ENCODE results near the gene NUDT2. TPM values are rescaled to one million over a fixed set of nuclear protein-coding genes. Genes with fewer than 3 reads are reported as not detected.
"Not testable (repeated sequence)": the region's sequence is repeated elsewhere in the genome, so short reads cannot be mapped to it uniquely, and the experiment has no call there.

The NUDT2 gene
- 8.9 TPM for total RNA-seq

- Histone ChIP-seq H3K9me3 (ENCODE audit: low read depth, low read length) (no peaks in the 10 kb centered on the region), H3K4me1 (ENCODE audit: insufficient read depth, low read length) (peaks cover 37% of the 10 kb centered on the region), H3K4me3 (ENCODE audit: low read length) (peak within 1 kb of the TSS; percentile 98), H3K27me3 (ENCODE audit: insufficient read depth, low read length) (no peaks in the 10 kb centered on the region)
Measured at GRCh38 chr9:34328987-34329832, at the start of gene NUDT2, which contains the start of gene KIF24. Gene NUDT2 (plus strand): TSS chr9:34329569. CDS start chr9:34339040, 9,471 bp downstream. Gene KIF24 (minus strand): TSS chr9:34329268. CDS start chr9:34311346, 17,922 bp downstream.

GRCh38 chr9:34282096-34282495 lies 47.3 kb upstream of the NUDT2 start:
- no peak overlapping the region for H3K4me3 ChIP-seq (ENCODE audit: low read length)
- no peaks in the 10 kb centered on the region for H3K4me1 ChIP-seq (ENCODE audit: insufficient read depth, low read length)
- H3K9me3 ChIP-seq (ENCODE audit: low read depth, low read length), result no peaks in the 10 kb centered on the region
- H3K27me3 ChIP-seq (ENCODE audit: insufficient read depth, low read length), result no peaks in the 10 kb centered on the region

GRCh38 chr9:34289159-34289558 lies 40.2 kb upstream of the NUDT2 start:
- H3K9me3 ChIP-seq (ENCODE audit: low read depth, low read length), result no peaks in the 10 kb centered on the region
- H3K4me1 ChIP-seq (ENCODE audit: insufficient read depth, low read length), result peaks cover 10% of the 10 kb centered on the region
- no peak overlapping the region for H3K4me3 ChIP-seq (ENCODE audit: low read length)
- no peaks in the 10 kb centered on the region for H3K27me3 ChIP-seq (ENCODE audit: insufficient read depth, low read length)

GRCh38 chr9:34291023-34291422 lies 38.3 kb upstream of the NUDT2 start:
- no peaks in the 10 kb centered on the region for H3K9me3 ChIP-seq (ENCODE audit: low read depth, low read length)
- peaks cover 10% of the 10 kb centered on the region for H3K4me1 ChIP-seq (ENCODE audit: insufficient read depth, low read length)
- H3K27me3 ChIP-seq (ENCODE audit: insufficient read depth, low read length), result no peaks in the 10 kb centered on the region
- H3K4me3 ChIP-seq (ENCODE audit: low read length), result no peak overlapping the region

GRCh38 chr9:34291423-34291822 lies 37.9 kb upstream of the NUDT2 start:
- H3K9me3 ChIP-seq (ENCODE audit: low read depth, low read length), result no peaks in the 10 kb centered on the region
- H3K4me3 ChIP-seq (ENCODE audit: low read length), result no peak overlapping the region
- no peaks in the 10 kb centered on the region for H3K27me3 ChIP-seq (ENCODE audit: insufficient read depth, low read length)
- H3K4me1 ChIP-seq (ENCODE audit: insufficient read depth, low read length), result peaks cover 10% of the 10 kb centered on the region

- Histone ChIP-seq H3K27me3 (ENCODE audit: insufficient read depth, low read length) (no peaks in the 10 kb centered on the region), H3K4me1 (ENCODE audit: insufficient read depth, low read length) (peaks cover 10% of the 10 kb centered on the region), H3K4me3 (ENCODE audit: low read length) (no peak overlapping the region), H3K9me3 (ENCODE audit: low read depth, low read length) (no peaks in the 10 kb centered on the region)
Measured at GRCh38 chr9:34292552-34292951, 36.8 kb upstream of the NUDT2 start.

- not testable (repeated sequence) for H3K9me3 ChIP-seq (ENCODE audit: low read depth, low read length)
Measured at GRCh38 chr9:34301064-34301463, 28.3 kb upstream of the NUDT2 start.

GRCh38 chr9:34308316-34308715 lies 21.1 kb upstream of the NUDT2 start:
- H3K27me3 ChIP-seq (ENCODE audit: insufficient read depth, low read length); H3K4me1 ChIP-seq (ENCODE audit: insufficient read depth, low read length); H3K4me3 ChIP-seq (ENCODE audit: low read length); H3K9me3 ChIP-seq (ENCODE audit: low read depth, low read length): not testable (repeated sequence)

More at GRCh38 chr9:34301064-34301463, 28.3 kb upstream of the NUDT2 start:
- H3K4me1 ChIP-seq (ENCODE audit: insufficient read depth, low read length); H3K27me3 ChIP-seq (ENCODE audit: insufficient read depth, low read length); H3K4me3 ChIP-seq (ENCODE audit: low read length): not testable (repeated sequence)

- H3K4me1 ChIP-seq (ENCODE audit: insufficient read depth, low read length), result no peaks in the 10 kb centered on the region
- H3K9me3 ChIP-seq (ENCODE audit: low read depth, low read length), result no peaks in the 10 kb centered on the region
- H3K27me3 ChIP-seq (ENCODE audit: insufficient read depth, low read length), result no peaks in the 10 kb centered on the region
- no peak overlapping the region for H3K4me3 ChIP-seq (ENCODE audit: low read length)
Measured at GRCh38 chr9:34310215-34310614, 19.2 kb upstream of the NUDT2 start.

- no peaks in the 10 kb centered on the region for H3K4me1 ChIP-seq (ENCODE audit: insufficient read depth, low read length)
- no peaks in the 10 kb centered on the region for H3K9me3 ChIP-seq (ENCODE audit: low read depth, low read length)
- no peaks in the 10 kb centered on the region for H3K27me3 ChIP-seq (ENCODE audit: insufficient read depth, low read length)
- no peak overlapping the region for H3K4me3 ChIP-seq (ENCODE audit: low read length)
Measured at GRCh38 chr9:34311499-34312185, 17.7 kb upstream of the NUDT2 start.

- H3K4me3 ChIP-seq (ENCODE audit: low read length), result no peak overlapping the region
- no peaks in the 10 kb centered on the region for H3K27me3 ChIP-seq (ENCODE audit: insufficient read depth, low read length)
- H3K4me1 ChIP-seq (ENCODE audit: insufficient read depth, low read length), result peaks cover 4% of the 10 kb centered on the region
Measured at GRCh38 chr9:34317436-34317835, 11.9 kb upstream of the NUDT2 start.

GRCh38 chr9:34318163-34318790 lies 11.1 kb upstream of the NUDT2 start:
- Histone ChIP-seq H3K4me3 (ENCODE audit: low read length) (no peak overlapping the region), H3K9me3 (ENCODE audit: low read depth, low read length) (no peaks in the 10 kb centered on the region), H3K4me1 (ENCODE audit: insufficient read depth, low read length) (peaks cover 4% of the 10 kb centered on the region), H3K27me3 (ENCODE audit: insufficient read depth, low read length) (no peaks in the 10 kb centered on the region)

More at GRCh38 chr9:34317436-34317835, 11.9 kb upstream of the NUDT2 start:
- no peaks in the 10 kb centered on the region for H3K9me3 ChIP-seq (ENCODE audit: low read depth, low read length)

- H3K9me3 ChIP-seq (ENCODE audit: low read depth, low read length), result no peaks in the 10 kb centered on the region
- peaks cover 16% of the 10 kb centered on the region for H3K4me1 ChIP-seq (ENCODE audit: insufficient read depth, low read length)
- H3K27me3 ChIP-seq (ENCODE audit: insufficient read depth, low read length), result no peaks in the 10 kb centered on the region
Measured at GRCh38 chr9:34321451-34321850, 7.9 kb upstream of the NUDT2 start.

GRCh38 chr9:34322899-34323591 lies 6.3 kb upstream of the NUDT2 start:
- peaks cover 19% of the 10 kb centered on the region for H3K4me1 ChIP-seq (ENCODE audit: insufficient read depth, low read length)
- no peaks in the 10 kb centered on the region for H3K27me3 ChIP-seq (ENCODE audit: insufficient read depth, low read length)
- no peak overlapping the region for H3K4me3 ChIP-seq (ENCODE audit: low read length)
- no peaks in the 10 kb centered on the region for H3K9me3 ChIP-seq (ENCODE audit: low read depth, low read length)

More at GRCh38 chr9:34321451-34321850, 7.9 kb upstream of the NUDT2 start:
- H3K4me3 ChIP-seq (ENCODE audit: low read length), result no peak overlapping the region

All from mononuclear cell (primary cell).